Measurements from ENCODE around the gene DPEP2. TPM values are rescaled to one million over a fixed set of nuclear protein-coding genes. Genes with fewer than 3 reads are reported as not detected.

Gene DPEP2
- total and polyA plus RNA-seq, 2 experiments from 2014 or later = not detected

GRCh38 chr16:67944690-67945391 lies 54.4 kb downstream of the DPEP2 start:
- Histone ChIP-seq H3K9me3 (ENCODE audit: low read depth) (no peaks in the 10 kb centered on the region), H3K4me2 (no peak overlapping the region), H3K4me3 (no peak overlapping the region), H3K27ac (no peak overlapping the region), H4K20me1 (ENCODE audit: insufficient read depth, poor library complexity, severe bottlenecking) (no peaks in the 10 kb centered on the region), H3K4me1 (ENCODE audit: insufficient read depth) (no peaks in the 10 kb centered on the region), H3K79me2 (peaks cover 3% of the 10 kb centered on the region), H3K27me3 (no peaks in the 10 kb centered on the region), H3K36me3 (replicated peaks; ENCODE audit: insufficient read depth, low read depth) (no peaks in the 10 kb centered on the region), H3K9me2 (replicated peaks; ENCODE audit: insufficient read depth) (no peaks in the 10 kb centered on the region), H2AFZ (no peak overlapping the region)
- TF ChIP-seq EZH2 (IDR thresholded peaks at IDR 0.05; ENCODE audit: borderline replicate concordance) (no peak), CTCF (IDR thresholded peaks at IDR 0.05; ENCODE audit: poor library complexity) (no peak), EZH2phosphoT487 (IDR thresholded peaks at IDR 0.05; ENCODE audit: low read depth, severe bottlenecking, unreplicated experiment) (no peak)
- DNase-seq (ENCODE audit: low spot score) = no peak
- WGBS (ENCODE audit: low lambda C conversion rate, missing lambda C conversion rate) = 99% methylated on average over 24 of the region's 24 CpGs

- Histone ChIP-seq H4K20me1 (ENCODE audit: insufficient read depth, poor library complexity, severe bottlenecking) (no peaks in the 10 kb centered on the region), H3K36me3 (replicated peaks; ENCODE audit: insufficient read depth, low read depth) (no peaks in the 10 kb centered on the region)
Measured at GRCh38 chr16:67943619-67944504, 55.4 kb downstream of the DPEP2 start, which contains the start of gene LCAT. Gene LCAT, minus strand, starts transcription at chr16:67944120. Its CDS starts 19 bp downstream, at chr16:67944101.

GRCh38 chr16:67943256-67943618 lies 56.0 kb downstream of the DPEP2 start:
- no peak for DNase-seq (ENCODE audit: low spot score)
- no peak overlapping the region for H3K27ac ChIP-seq
- TF ChIP-seq EZH2phosphoT487 (IDR thresholded peaks at IDR 0.05; ENCODE audit: low read depth, severe bottlenecking, unreplicated experiment) = no peak
- H3K9me3 ChIP-seq (ENCODE audit: low read depth) = no peaks in the 10 kb centered on the region
- no peaks in the 10 kb centered on the region for H3K9me2 ChIP-seq (replicated peaks; ENCODE audit: insufficient read depth)
- WGBS (ENCODE audit: low lambda C conversion rate, missing lambda C conversion rate) = 100% methylated on average over 3 of the region's 6 CpGs
- H3K4me2 ChIP-seq = no peak overlapping the region
- no peak overlapping the region for H2AFZ ChIP-seq
- no peaks in the 10 kb centered on the region for H3K27me3 ChIP-seq
- H3K36me3 ChIP-seq (replicated peaks; ENCODE audit: insufficient read depth, low read depth) = no peaks in the 10 kb centered on the region
- H3K4me1 ChIP-seq (ENCODE audit: insufficient read depth) = no peaks in the 10 kb centered on the region
- no peaks in the 10 kb centered on the region for H4K20me1 ChIP-seq (ENCODE audit: insufficient read depth, poor library complexity, severe bottlenecking)
- no peak overlapping the region for H3K4me3 ChIP-seq
- H3K79me2 ChIP-seq = peaks cover 13% of the 10 kb centered on the region

More at GRCh38 chr16:67943619-67944504, 55.4 kb downstream of the DPEP2 start, which contains the start of gene LCAT:
- Histone ChIP-seq H3K79me2 (peaks cover 13% of the 10 kb centered on the region), H3K4me2 (no peak within 1 kb of the TSS), H3K9me2 (replicated peaks; ENCODE audit: insufficient read depth) (no peaks in the 10 kb centered on the region), H3K27me3 (no peaks in the 10 kb centered on the region), H3K9me3 (ENCODE audit: low read depth) (no peaks in the 10 kb centered on the region), H3K4me1 (ENCODE audit: insufficient read depth) (no peaks in the 10 kb centered on the region), H2AFZ (no peak within 1 kb of the TSS), H3K4me3 (no peak within 1 kb of the TSS), H3K27ac (no peak within 1 kb of the TSS)
- TF ChIP-seq EZH2 (IDR thresholded peaks at IDR 0.05; ENCODE audit: borderline replicate concordance) (no peak), CTCF (IDR thresholded peaks at IDR 0.05; ENCODE audit: poor library complexity) (no peak), EZH2phosphoT487 (IDR thresholded peaks at IDR 0.05; ENCODE audit: low read depth, severe bottlenecking, unreplicated experiment) (no peak)
- WGBS (ENCODE audit: low lambda C conversion rate, missing lambda C conversion rate) = 82% methylated on average over 19 of the region's 23 CpGs
- no peak for DNase-seq (ENCODE audit: low spot score)

All from hepatocyte (in vitro differentiated cells).